ENCODE measurements around the gene TMEM240. TPM values are rescaled to one million over a fixed set of nuclear protein-coding genes. Genes with fewer than 3 reads are reported as not detected.
"Not testable (repeated sequence)": the region's sequence is repeated elsewhere in the genome, so short reads cannot be mapped to it uniquely, and the experiment has no call there.

Gene TMEM240
- total and polyA plus RNA-seq, 2 donors (not counting 1 experiment from before 2014, with no cell fraction given), result 0.28 to 1.8 TPM

DNA sequence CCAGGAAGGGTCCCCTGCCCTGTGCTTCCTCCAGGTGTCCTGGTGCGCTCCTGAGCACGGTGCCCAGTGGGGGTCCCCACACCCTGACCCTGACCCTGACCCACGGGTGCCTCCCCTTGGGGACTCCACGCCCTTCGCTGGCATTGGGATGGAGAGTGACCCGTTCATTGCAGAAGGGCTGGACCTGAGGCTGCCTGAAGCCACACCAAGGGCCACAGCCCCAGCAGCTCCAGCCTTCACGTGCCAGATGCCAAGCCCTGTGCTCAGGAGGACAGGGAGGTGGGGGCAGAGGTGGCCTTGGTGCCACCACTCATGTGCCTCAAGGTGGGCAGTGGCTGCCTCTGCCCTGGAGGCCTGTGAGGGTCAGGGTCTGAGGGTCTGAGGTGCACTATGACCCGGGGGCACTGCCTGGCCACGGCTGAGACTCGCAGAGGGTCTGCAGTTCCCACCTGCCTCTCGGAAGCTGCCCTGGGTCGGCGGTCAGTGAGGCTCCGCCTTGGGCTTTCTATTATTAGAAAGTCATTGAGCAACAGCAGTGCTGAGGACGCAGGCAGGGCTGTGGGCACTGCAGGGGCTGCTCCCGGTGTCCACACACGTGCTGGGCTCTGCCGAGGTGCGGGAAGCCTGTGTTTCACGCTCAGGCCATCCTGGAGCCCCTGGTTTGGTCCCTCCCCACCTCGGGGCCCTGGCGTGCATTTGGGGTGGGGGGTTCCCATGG lies 7.1 kb downstream of the TMEM240 start:
- peaks cover 1 to 19% (median 4%) of the 10 kb centered on the region in 3 donors for H3K9me3 ChIP-seq (ENCODE audit: control extremely low read depth in 1 of 3, control insufficient read depth in 2 of 3, insufficient read depth in 1 of 3, low read length in 2 of 3)
- POLR2A ChIA-PET; H3K36me3 ChIP-seq (replicated peaks in 1 of 2; ENCODE audit: control extremely low read depth in 1 of 2, control insufficient read depth in 1 of 2, extremely low read depth in 1 of 2, insufficient read depth in 2 of 2, low read length in 1 of 2); H3K27me3 Mint-ChIP-seq; H3K4me3 Mint-ChIP-seq; H2AFZ ChIP-seq (ENCODE audit: insufficient read depth, low read depth, low read length, poor library complexity, severe bottlenecking); H3K27me3 ChIP-seq (replicated peaks in 1 of 4; ENCODE audit: control extremely low read depth in 1 of 4, control insufficient read depth in 3 of 4, insufficient read depth in 4 of 4, low read length in 3 of 4); H3K4me1 Mint-ChIP-seq; H3K27ac ChIP-seq (ENCODE audit: low read length in 2 of 2); H3K4me1 ChIP-seq (ENCODE audit: control insufficient read depth in 2 of 2, insufficient read depth in 2 of 2, low read length in 2 of 2); intact Hi-C loops (cut with micrococcal nuclease); H3K9ac ChIP-seq (ENCODE audit: low read length); ATAC-seq (ENCODE audit: low read depth); H4K20me1 ChIP-seq (ENCODE audit: control insufficient read depth, insufficient read depth, low read length, poor library complexity, severe bottlenecking); CTCF ChIA-PET; H3K4me2 ChIP-seq (replicated peaks; ENCODE audit: low read depth, low read length, poor library complexity, severe bottlenecking); H3K79me2 ChIP-seq (ENCODE audit: control insufficient read depth, insufficient read depth, low read length); H3K4me3 ChIP-seq (ENCODE audit: control extremely low read depth in 1 of 5, extremely low read depth in 1 of 5, insufficient read depth in 1 of 5, low read depth in 2 of 5, low read length in 4 of 5); DNase-seq; H3K9me3 Mint-ChIP-seq (ENCODE audit: insufficient read depth); H3K27ac Mint-ChIP-seq: not testable (repeated sequence)
- 100% methylated on average over 6 of the region's 22 CpGs for WGBS (ENCODE audit: insufficient coverage)

DNA sequence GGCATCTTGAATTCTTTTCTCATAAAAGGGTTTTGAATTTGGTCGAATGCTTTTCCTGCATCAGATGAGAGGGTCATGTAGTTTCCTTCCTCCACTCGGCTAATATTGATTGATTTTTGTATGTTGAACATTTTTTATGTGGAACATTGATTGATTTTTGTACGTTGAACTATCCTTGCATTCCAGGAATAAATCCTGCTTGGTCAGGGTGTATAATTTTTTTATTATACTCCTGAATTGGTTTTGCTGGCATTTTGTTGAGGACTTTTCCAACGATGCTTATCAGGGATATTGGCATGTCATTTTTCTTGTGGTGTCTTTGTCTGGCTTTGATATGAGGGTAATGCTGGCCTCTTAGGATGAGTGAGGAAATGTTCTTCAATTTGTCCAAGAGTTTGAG lies 8.5 kb downstream of the TMEM240 start:
- DNase-seq (no peak), ATAC-seq (ENCODE audit: low read depth) (no peak)
- CTCF ChIA-PET, result no interaction called here

More for the DNA sequence above, 8.5 kb downstream of the TMEM240 start:
- 92% methylated on average over 2 of the region's 4 CpGs for WGBS (ENCODE audit: insufficient coverage)
- TF ChIP-seq, protein P1, sequence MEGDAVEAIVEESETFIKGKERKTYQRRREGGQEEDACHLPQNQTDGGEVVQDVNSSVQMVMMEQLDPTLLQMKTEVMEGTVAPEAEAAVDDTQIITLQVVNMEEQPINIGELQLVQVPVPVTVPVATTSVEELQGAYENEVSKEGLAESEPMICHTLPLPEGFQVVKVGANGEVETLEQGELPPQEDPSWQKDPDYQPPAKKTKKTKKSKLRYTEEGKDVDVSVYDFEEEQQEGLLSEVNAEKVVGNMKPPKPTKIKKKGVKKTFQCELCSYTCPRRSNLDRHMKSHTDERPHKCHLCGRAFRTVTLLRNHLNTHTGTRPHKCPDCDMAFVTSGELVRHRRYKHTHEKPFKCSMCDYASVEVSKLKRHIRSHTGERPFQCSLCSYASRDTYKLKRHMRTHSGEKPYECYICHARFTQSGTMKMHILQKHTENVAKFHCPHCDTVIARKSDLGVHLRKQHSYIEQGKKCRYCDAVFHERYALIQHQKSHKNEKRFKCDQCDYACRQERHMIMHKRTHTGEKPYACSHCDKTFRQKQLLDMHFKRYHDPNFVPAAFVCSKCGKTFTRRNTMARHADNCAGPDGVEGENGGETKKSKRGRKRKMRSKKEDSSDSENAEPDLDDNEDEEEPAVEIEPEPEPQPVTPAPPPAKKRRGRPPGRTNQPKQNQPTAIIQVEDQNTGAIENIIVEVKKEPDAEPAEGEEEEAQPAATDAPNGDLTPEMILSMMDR (IDR thresholded peaks at IDR 0.05), result no peak
- no peak for TF ChIP-seq EZH2 (IDR thresholded peaks at IDR 0.05; ENCODE audit: borderline replicate concordance, insufficient read depth, low read depth, low read length, poor library complexity, severe bottlenecking)
- Mint-ChIP-seq H3K9me3 (ENCODE audit: insufficient read depth) (peaks cover 4% of the 10 kb centered on the region), H3K27ac (no peak overlapping the region), H3K27me3 (no peaks in the 10 kb centered on the region), H3K4me1 (no peaks in the 10 kb centered on the region), H3K4me3 (no peak overlapping the region)
- no peak overlapping the region for H2AFZ ChIP-seq (ENCODE audit: insufficient read depth, low read depth, low read length, poor library complexity, severe bottlenecking)
- H3K9ac ChIP-seq (ENCODE audit: low read length), result no peak overlapping the region
- H3K9me3 ChIP-seq (ENCODE audit: control extremely low read depth in 1 of 3, control insufficient read depth in 2 of 3, insufficient read depth in 1 of 3, low read length in 2 of 3), result peaks cover 1 to 19% (median 4%) of the 10 kb centered on the region in 3 donors
- H3K4me2 ChIP-seq (replicated peaks; ENCODE audit: low read depth, low read length, poor library complexity, severe bottlenecking), result no peak overlapping the region
- H3K4me1 ChIP-seq (ENCODE audit: control insufficient read depth in 2 of 2, insufficient read depth in 2 of 2, low read length in 2 of 2), result no peaks in the 10 kb centered on the region
- POLR2A ChIA-PET, result no interaction called here
- H3K79me2 ChIP-seq (ENCODE audit: control insufficient read depth, insufficient read depth, low read length), result no peaks in the 10 kb centered on the region
- no peaks in the 10 kb centered on the region for H4K20me1 ChIP-seq (ENCODE audit: control insufficient read depth, insufficient read depth, low read length, poor library complexity, severe bottlenecking)
- no peaks in the 10 kb centered on the region for H3K27me3 ChIP-seq (replicated peaks in 1 of 4; ENCODE audit: control extremely low read depth in 1 of 4, control insufficient read depth in 3 of 4, insufficient read depth in 4 of 4, low read length in 3 of 4)
- peaks cover 0 to 5% of the 10 kb centered on the region in 2 experiments for H3K36me3 ChIP-seq (replicated peaks in 1 of 2; ENCODE audit: control extremely low read depth in 1 of 2, control insufficient read depth in 1 of 2, extremely low read depth in 1 of 2, insufficient read depth in 2 of 2, low read length in 1 of 2)
- no peak overlapping the region for H3K4me3 ChIP-seq (ENCODE audit: control extremely low read depth in 1 of 5, extremely low read depth in 1 of 5, insufficient read depth in 1 of 5, low read depth in 2 of 5, low read length in 4 of 5)
- intact Hi-C loops (cut with micrococcal nuclease), result no loop called here
- H3K27ac ChIP-seq (ENCODE audit: low read length in 2 of 2), result no peak overlapping the region
